OCI-LY7 (cell line): ENCODE data around the gene SLC8A1.

Source experiments
- EZH2phosphoT487 ChIP-seq: fragments of 200-600 bp; sonication (generic); IDR thresholded peaks from 2 replicates; pipeline ENCODE4 v1.6.1; 2018; ENCODE audit warnings: low read depth, borderline replicate concordance, mild to moderate bottlenecking, mixed run types, antibody characterized with exemption, low read length, moderate library complexity, mixed read lengths
- TF ChIP-seq, protein P1 (sequence below): fragments of 200-600 bp; sonication (generic); conservative IDR thresholded peaks from 2 replicates; pipeline ENCODE4 v1.5.1; 2014; ENCODE audit warnings: mild to moderate bottlenecking, antibody characterized with exemption, low read length, moderate library complexity, mixed read lengths

GRCh38 chr2:40454321-40454720, 2.4 kb upstream of the SLC8A1 start:
- TF ChIP-seq, protein P1, sequence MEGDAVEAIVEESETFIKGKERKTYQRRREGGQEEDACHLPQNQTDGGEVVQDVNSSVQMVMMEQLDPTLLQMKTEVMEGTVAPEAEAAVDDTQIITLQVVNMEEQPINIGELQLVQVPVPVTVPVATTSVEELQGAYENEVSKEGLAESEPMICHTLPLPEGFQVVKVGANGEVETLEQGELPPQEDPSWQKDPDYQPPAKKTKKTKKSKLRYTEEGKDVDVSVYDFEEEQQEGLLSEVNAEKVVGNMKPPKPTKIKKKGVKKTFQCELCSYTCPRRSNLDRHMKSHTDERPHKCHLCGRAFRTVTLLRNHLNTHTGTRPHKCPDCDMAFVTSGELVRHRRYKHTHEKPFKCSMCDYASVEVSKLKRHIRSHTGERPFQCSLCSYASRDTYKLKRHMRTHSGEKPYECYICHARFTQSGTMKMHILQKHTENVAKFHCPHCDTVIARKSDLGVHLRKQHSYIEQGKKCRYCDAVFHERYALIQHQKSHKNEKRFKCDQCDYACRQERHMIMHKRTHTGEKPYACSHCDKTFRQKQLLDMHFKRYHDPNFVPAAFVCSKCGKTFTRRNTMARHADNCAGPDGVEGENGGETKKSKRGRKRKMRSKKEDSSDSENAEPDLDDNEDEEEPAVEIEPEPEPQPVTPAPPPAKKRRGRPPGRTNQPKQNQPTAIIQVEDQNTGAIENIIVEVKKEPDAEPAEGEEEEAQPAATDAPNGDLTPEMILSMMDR, result no peak
- TF ChIP-seq EZH2phosphoT487, result no peak
